ENCODE measurements around the gene WWOX. TPM values are rescaled to one million over a fixed set of nuclear protein-coding genes. Genes with fewer than 3 reads are reported as not detected.

The WWOX gene
- polyA plus RNA-seq, 1 donor (not counting 4 experiments of a cell fraction or from before 2014, with no cell fraction given) = 5.1 TPM

- no peak overlapping the region for H3K9ac ChIP-seq (ENCODE audit: control insufficient read depth, extremely low read depth, insufficient read depth, low read length)
- dilution Hi-C loops (cut with MboI; ENCODE audit: extremely low pct_ligation_motif_present, low sequenced_read_pairs) = no loop called here
These were observed 996.8 kb downstream of the WWOX start for GRCh38 chr16:79096246-79096645.

GRCh38 chr16:79097166-79097565, 997.7 kb downstream of the WWOX start:
- Histone ChIP-seq H3K9me1 (ENCODE audit: control insufficient read depth, extremely low read depth, insufficient read depth, low read length) (no peaks in the 10 kb centered on the region), H3K4me3 (ENCODE audit: control insufficient read depth in 2 of 3, extremely low read depth in 1 of 3, insufficient read depth in 2 of 3, low read depth in 1 of 3, low read length in 3 of 3) (no peak overlapping the region), H3K27me3 (ENCODE audit: control insufficient read depth, extremely low read depth, insufficient read depth, low read length) (peaks cover 4% of the 10 kb centered on the region), H3K4me2 (ENCODE audit: control insufficient read depth, extremely low read depth, insufficient read depth, low read depth, low read length) (peak overlapping the region; percentile 13), H3K4me1 (ENCODE audit: control insufficient read depth, extremely low read depth, insufficient read depth, low read length) (peaks cover 6% of the 10 kb centered on the region), H3K27ac (ENCODE audit: control insufficient read depth, insufficient read depth, low read length) (no peak overlapping the region), H3K9me3 (ENCODE audit: control insufficient read depth, low read depth, low read length) (no peaks in the 10 kb centered on the region), H2AFZ (ENCODE audit: control insufficient read depth, low read length) (no peak overlapping the region), H4K20me1 (ENCODE audit: control insufficient read depth, extremely low read depth, insufficient read depth, low read length) (no peaks in the 10 kb centered on the region), H3K9ac (ENCODE audit: control insufficient read depth, extremely low read depth, insufficient read depth, low read length) (no peak overlapping the region), H3K36me3 (ENCODE audit: control insufficient read depth in 2 of 2, extremely low read depth in 1 of 2, insufficient read depth in 2 of 2, low read length in 2 of 2) (no peaks in the 10 kb centered on the region), H3K79me2 (ENCODE audit: control insufficient read depth, insufficient read depth, low read length) (no peaks in the 10 kb centered on the region)
- dilution Hi-C loops (cut with MboI; ENCODE audit: extremely low pct_ligation_motif_present, low sequenced_read_pairs) = no loop called here
- FAIRE-seq = no peak
- no peak for TF ChIP-seq CTCF (optimal IDR thresholded peaks at IDR 0.05 in 1 of 3, IDR thresholded peaks at IDR 0.05 in 1 of 3, conservative IDR thresholded peaks at IDR 0.05 in 1 of 3; ENCODE audit: extremely low read depth in 1 of 3, insufficient read depth in 2 of 3, low read length in 3 of 3)
- no peak for TF ChIP-seq EZH2 (IDR thresholded peaks at IDR 0.05; ENCODE audit: low read length)
- DNase-seq (ENCODE audit: low read depth, low spot score) = no peak

More at GRCh38 chr16:79096246-79096645, 996.8 kb downstream of the WWOX start:
- DNase-seq (ENCODE audit: low read depth, low spot score) (no peak), FAIRE-seq (no peak)
- no peaks in the 10 kb centered on the region for H4K20me1 ChIP-seq (ENCODE audit: control insufficient read depth, extremely low read depth, insufficient read depth, low read length)
- peaks cover 4% of the 10 kb centered on the region for H3K27me3 ChIP-seq (ENCODE audit: control insufficient read depth, extremely low read depth, insufficient read depth, low read length)
- H3K4me2 ChIP-seq (ENCODE audit: control insufficient read depth, extremely low read depth, insufficient read depth, low read depth, low read length) = no peak overlapping the region
- no peaks in the 10 kb centered on the region for H3K9me1 ChIP-seq (ENCODE audit: control insufficient read depth, extremely low read depth, insufficient read depth, low read length)
- H3K4me3 ChIP-seq (ENCODE audit: control insufficient read depth in 2 of 3, extremely low read depth in 1 of 3, insufficient read depth in 2 of 3, low read depth in 1 of 3, low read length in 3 of 3) = no peak overlapping the region
- peaks cover 6% of the 10 kb centered on the region for H3K4me1 ChIP-seq (ENCODE audit: control insufficient read depth, extremely low read depth, insufficient read depth, low read length)
- no peaks in the 10 kb centered on the region for H3K9me3 ChIP-seq (ENCODE audit: control insufficient read depth, low read depth, low read length)
- H2AFZ ChIP-seq (ENCODE audit: control insufficient read depth, low read length) = no peak overlapping the region
- no peak overlapping the region for H3K27ac ChIP-seq (ENCODE audit: control insufficient read depth, insufficient read depth, low read length)
- TF ChIP-seq CTCF (optimal IDR thresholded peaks at IDR 0.05 in 1 of 3, IDR thresholded peaks at IDR 0.05 in 1 of 3, conservative IDR thresholded peaks at IDR 0.05 in 1 of 3; ENCODE audit: extremely low read depth in 1 of 3, insufficient read depth in 2 of 3, low read length in 3 of 3) (no peak), EZH2 (IDR thresholded peaks at IDR 0.05; ENCODE audit: low read length) (no peak)
- no peaks in the 10 kb centered on the region for H3K79me2 ChIP-seq (ENCODE audit: control insufficient read depth, insufficient read depth, low read length)
- no peaks in the 10 kb centered on the region for H3K36me3 ChIP-seq (ENCODE audit: control insufficient read depth in 2 of 2, extremely low read depth in 1 of 2, insufficient read depth in 2 of 2, low read length in 2 of 2)

Measured in keratinocyte (primary cell).